Bronchial epithelial cell (primary cell): ENCODE measurements around the gene ARID2. TPM values are rescaled to one million over a fixed set of nuclear protein-coding genes. Genes with fewer than 3 reads are reported as not detected.

ENCODE experiments used
- DNase-seq: peaks from one replicate; pipeline ENCODE4 v3.0.0-alpha.2; 2010; ENCODE audit warnings: low read depth
- FAIRE-seq: peaks from 2 replicates; lab custom pipeline; 2011; peaks lifted over from hg19 to GRCh38; lab: Jason Lieb, UNC
- H3K27me3 ChIP-seq: 2 replicates; pipeline ENCODE4 v1.5.1; 2011; ENCODE audit warnings: low read length; ENCODE audit not compliant: control insufficient read depth, insufficient read depth
- H3K36me3 ChIP-seq: 2 replicates; pipeline ENCODE4 v1.5.1; 2011; ENCODE audit warnings: low read length; ENCODE audit not compliant: control insufficient read depth, insufficient read depth
- H3K4me3 ChIP-seq: 2 replicates; pipeline ENCODE4 v1.5.1; 2011; ENCODE audit warnings: mild to moderate bottlenecking, low read depth, low read length, control low read depth
- total RNA-seq: library from RNA; depleted of rRNA; stranded (reverse); fragments of >200 nt; gene quantifications from 2 replicates; pipeline ENCODE4 v1.2.1, GENCODE V29; 2014
- TF ChIP-seq, protein P1 (sequence below): IDR thresholded peaks from 2 replicates; pipeline ENCODE4 v1.5.1; 2011; ENCODE audit warnings: mild to moderate bottlenecking, moderate library complexity, low read length, control low read depth, inconsistent platforms; ENCODE audit not compliant: insufficient read depth, severe bottlenecking

The ARID2 gene
- total RNA-seq, 1 donor from 2014 or later, result 14.2 TPM

DNA sequence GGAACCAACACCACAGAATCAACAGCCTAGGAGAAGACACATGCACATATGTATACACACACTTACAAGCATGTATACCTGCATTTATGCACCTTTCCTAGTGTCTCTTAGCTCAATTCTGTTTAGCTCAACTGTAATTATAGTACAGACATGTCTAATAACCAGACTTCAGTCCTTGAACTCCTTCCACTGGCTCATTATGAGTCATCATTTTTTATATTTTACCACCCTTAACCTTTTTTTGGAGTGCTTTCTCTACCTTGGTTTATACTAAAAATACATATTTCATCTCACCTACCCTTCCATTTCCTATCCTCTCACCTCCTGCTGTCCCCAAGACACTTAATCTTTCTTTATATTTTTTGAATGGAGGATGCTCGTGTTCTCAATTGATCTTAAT is 110.4 kb downstream of the ARID2 start:
- Histone ChIP-seq H3K4me3 (no peak overlapping the region), H3K27me3 (no peaks in the 10 kb centered on the region), H3K36me3 (peaks cover 2% of the 10 kb centered on the region)
- TF ChIP-seq, protein P1, sequence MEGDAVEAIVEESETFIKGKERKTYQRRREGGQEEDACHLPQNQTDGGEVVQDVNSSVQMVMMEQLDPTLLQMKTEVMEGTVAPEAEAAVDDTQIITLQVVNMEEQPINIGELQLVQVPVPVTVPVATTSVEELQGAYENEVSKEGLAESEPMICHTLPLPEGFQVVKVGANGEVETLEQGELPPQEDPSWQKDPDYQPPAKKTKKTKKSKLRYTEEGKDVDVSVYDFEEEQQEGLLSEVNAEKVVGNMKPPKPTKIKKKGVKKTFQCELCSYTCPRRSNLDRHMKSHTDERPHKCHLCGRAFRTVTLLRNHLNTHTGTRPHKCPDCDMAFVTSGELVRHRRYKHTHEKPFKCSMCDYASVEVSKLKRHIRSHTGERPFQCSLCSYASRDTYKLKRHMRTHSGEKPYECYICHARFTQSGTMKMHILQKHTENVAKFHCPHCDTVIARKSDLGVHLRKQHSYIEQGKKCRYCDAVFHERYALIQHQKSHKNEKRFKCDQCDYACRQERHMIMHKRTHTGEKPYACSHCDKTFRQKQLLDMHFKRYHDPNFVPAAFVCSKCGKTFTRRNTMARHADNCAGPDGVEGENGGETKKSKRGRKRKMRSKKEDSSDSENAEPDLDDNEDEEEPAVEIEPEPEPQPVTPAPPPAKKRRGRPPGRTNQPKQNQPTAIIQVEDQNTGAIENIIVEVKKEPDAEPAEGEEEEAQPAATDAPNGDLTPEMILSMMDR, result no peak
- DNase-seq (no peak), FAIRE-seq (no peak)

DNA sequence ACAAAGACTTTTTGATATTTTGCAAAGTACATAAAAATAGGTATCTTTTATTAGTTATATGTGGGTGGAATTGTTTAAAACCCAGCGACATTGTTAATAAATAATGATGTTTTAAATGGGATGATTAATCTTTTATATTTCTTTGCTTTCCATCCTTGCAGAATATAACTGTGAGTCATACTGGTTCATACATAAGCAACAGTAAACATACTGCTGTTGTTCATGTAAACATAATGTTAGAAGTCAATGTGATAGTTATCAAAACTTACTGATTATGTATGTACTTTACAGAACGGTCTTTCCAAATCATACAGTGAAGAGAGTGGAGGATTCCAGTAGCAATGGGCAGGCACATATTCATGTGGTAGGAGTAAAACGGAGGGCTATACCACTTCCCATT is 119.8 kb downstream of the ARID2 start:
- FAIRE-seq, result no peak
- DNase-seq, result no peak
- H3K4me3 ChIP-seq, result no peak overlapping the region
- H3K27me3 ChIP-seq, result no peaks in the 10 kb centered on the region
- TF ChIP-seq, protein P1, result no peak
- peaks cover 8% of the 10 kb centered on the region for H3K36me3 ChIP-seq

GRCh38 chr12:45850302-45850701 is 120.8 kb downstream of the ARID2 start:
- TF ChIP-seq, protein P1, result no peak
- H3K36me3 ChIP-seq, result peaks cover 8% of the 10 kb centered on the region
- FAIRE-seq (peak; percentile 43), DNase-seq (no peak)
- no peak overlapping the region for H3K4me3 ChIP-seq
- no peaks in the 10 kb centered on the region for H3K27me3 ChIP-seq

GRCh38 chr12:45852508-45852907 is 123.0 kb downstream of the ARID2 start:
- FAIRE-seq, result no peak
- H3K4me3 ChIP-seq, result no peak overlapping the region
- TF ChIP-seq, protein P1, result no peak
- peaks cover 9% of the 10 kb centered on the region for H3K36me3 ChIP-seq
- no peak for DNase-seq
- no peaks in the 10 kb centered on the region for H3K27me3 ChIP-seq

GRCh38 chr12:45853550-45853949 is 124.0 kb downstream of the ARID2 start:
- DNase-seq, result no peak
- no peak overlapping the region for H3K4me3 ChIP-seq
- TF ChIP-seq, protein P1, result no peak
- H3K36me3 ChIP-seq, result peaks cover 9% of the 10 kb centered on the region
- FAIRE-seq, result no peak
- no peaks in the 10 kb centered on the region for H3K27me3 ChIP-seq

GRCh38 chr12:45863332-45863731 is 133.8 kb downstream of the ARID2 start:
- no peaks in the 10 kb centered on the region for H3K27me3 ChIP-seq
- FAIRE-seq, result no peak
- DNase-seq, result no peak
- TF ChIP-seq, protein P1, result no peak
- H3K4me3 ChIP-seq, result no peak overlapping the region
- peaks cover 1% of the 10 kb centered on the region for H3K36me3 ChIP-seq
